ENCODE measurements around the gene GOT2. TPM values are rescaled to one million over a fixed set of nuclear protein-coding genes. Genes with fewer than 3 reads are reported as not detected.
"Not testable (repeated sequence)": the region's sequence is repeated elsewhere in the genome, so short reads cannot be mapped to it uniquely, and the experiment has no call there.

Gene GOT2
- total RNA-seq, 1 donor from 2014 or later: 59.2 TPM

- Mint-ChIP-seq H3K9me3 (peaks cover 3% of the 10 kb centered on the region), H3K4me3 (no peak overlapping the region), H3K36me3 (ENCODE audit: low read depth) (no peaks in the 10 kb centered on the region), H3K4me1 (no peaks in the 10 kb centered on the region), H3K27ac (no peak overlapping the region), H3K27me3 (no peaks in the 10 kb centered on the region)
- no peak for DNase-seq
- ChIA-PET CTCF (no interaction called here), POLR2A (no interaction called here)
- intact Hi-C loops (cut with micrococcal nuclease): no loop called here
- no peak for TF ChIP-seq CTCF (IDR thresholded peaks at IDR 0.05)
- ATAC-seq (ENCODE audit: low read depth): no peak
Measured at GRCh38 chr16:58699151-58699550, 35.0 kb downstream of the GOT2 start.

GRCh38 chr16:58695368-58695767 is 38.7 kb downstream of the GOT2 start:
- no peaks in the 10 kb centered on the region for H3K36me3 Mint-ChIP-seq (ENCODE audit: low read depth)
- H3K9me3 Mint-ChIP-seq: peaks cover 4% of the 10 kb centered on the region
- H3K27me3 Mint-ChIP-seq: peaks cover 3% of the 10 kb centered on the region
- no peak for DNase-seq
- intact Hi-C loops (cut with micrococcal nuclease): no loop called here
- H3K4me3 Mint-ChIP-seq: no peak overlapping the region
- no peaks in the 10 kb centered on the region for H3K4me1 Mint-ChIP-seq
- no peak for TF ChIP-seq CTCF (IDR thresholded peaks at IDR 0.05)
- POLR2A ChIA-PET: no interaction called here
- no peak for ATAC-seq (ENCODE audit: low read depth)
- no peak overlapping the region for H3K27ac Mint-ChIP-seq
- CTCF ChIA-PET: no interaction called here

- POLR2A ChIA-PET: no interaction called here
- Mint-ChIP-seq H3K9me3 (peaks cover 4% of the 10 kb centered on the region), H3K27ac (no peak overlapping the region), H3K4me3 (no peak overlapping the region), H3K27me3 (peaks cover 6% of the 10 kb centered on the region), H3K4me1 (no peaks in the 10 kb centered on the region), H3K36me3 (ENCODE audit: low read depth) (no peaks in the 10 kb centered on the region)
- intact Hi-C loops (cut with micrococcal nuclease): no loop called here
- DNase-seq: no peak
- no peak for ATAC-seq (ENCODE audit: low read depth)
- CTCF ChIA-PET: no interaction called here
- TF ChIP-seq CTCF (IDR thresholded peaks at IDR 0.05): no peak
Measured at GRCh38 chr16:58692450-58692849, 41.7 kb downstream of the GOT2 start.

GRCh38 chr16:58686985-58687706 is 47.0 kb downstream of the GOT2 start:
- ATAC-seq (ENCODE audit: low read depth); H3K36me3 Mint-ChIP-seq (ENCODE audit: low read depth); DNase-seq; POLR2A ChIA-PET; CTCF ChIA-PET; H3K27ac Mint-ChIP-seq; H3K27me3 Mint-ChIP-seq; H3K9me3 Mint-ChIP-seq; intact Hi-C loops (cut with micrococcal nuclease): not testable (repeated sequence)
- H3K4me3 Mint-ChIP-seq: peak overlapping the region; percentile 36
- peaks cover 20% of the 10 kb centered on the region for H3K4me1 Mint-ChIP-seq

- H3K36me3 Mint-ChIP-seq (ENCODE audit: low read depth): peaks cover 6% of the 10 kb centered on the region
- TF ChIP-seq CTCF (IDR thresholded peaks at IDR 0.05): no peak
- H3K9me3 Mint-ChIP-seq: no peaks in the 10 kb centered on the region
- no peak for DNase-seq
- H3K4me3 Mint-ChIP-seq: peak overlapping the region; percentile 94
- peaks cover 20% of the 10 kb centered on the region for H3K4me1 Mint-ChIP-seq
- ATAC-seq (ENCODE audit: low read depth): no peak
- intact Hi-C loops (cut with micrococcal nuclease): no loop called here
- H3K27me3 Mint-ChIP-seq: peaks cover 3% of the 10 kb centered on the region
- peak overlapping the region; percentile 82 for H3K27ac Mint-ChIP-seq
- POLR2A ChIA-PET: interaction anchor here (0.6 to 1.7 kb wide), 5 partner anchors 13 to 292 kb away, joined by 3 to 19 read pairs (median 5); partner anchors contain the start of genes CNOT1 and GINS3
- CTCF ChIA-PET: interaction anchor here (1.1 kb wide), 1 partner anchor 71 kb away, joined by 5 read pairs; no protein-coding TSS in a partner anchor
Measured at GRCh38 chr16:58685084-58685449, 49.0 kb downstream of the GOT2 start.
